Uterus (tissue), 4 donors: ENCODE measurements around the gene RPS6KA2. TPM values are rescaled to one million over a fixed set of nuclear protein-coding genes. Genes with fewer than 3 reads are reported as not detected.

Experiments used
- DNase-seq, 2 donors: peaks; one replicate each; pipeline ENCODE4 v3.0.0-alpha.2; 2019 to 2020
- H3K27ac ChIP-seq, 2 donors: fragments of 200-600 bp; sonication (generic); 1 replicate in 1 of 2; 2 replicates in 1 of 2; pipeline ENCODE4 v1.5.1; 2016 to 2018
- H3K27me3 ChIP-seq, 2 donors: fragments of 200-600 bp; sonication (generic); one replicate each; pipeline ENCODE4 v1.5.1; 2018 to 2019; ENCODE audit warnings: control low read depth in 1 of 2
- H3K36me3 ChIP-seq, 2 donors: fragments of 200-600 bp; sonication (generic); one replicate each; pipeline ENCODE4 v1.5.1; 2019; ENCODE audit warnings: control low read depth in 1 of 2
- H3K4me1 ChIP-seq, 2 donors: fragments of 200-600 bp; sonication (generic); one replicate each; pipeline ENCODE4 v1.5.1; 2018 to 2019; ENCODE audit warnings: control low read depth in 1 of 2
- H3K4me3 ChIP-seq, 2 donors: fragments of 200-600 bp; sonication (generic); 1 replicate in 1 of 2; 2 replicates in 1 of 2; pipeline ENCODE4 v1.5.1; 2018 to 2019; ENCODE audit warnings: mild to moderate bottlenecking in 1 of 2
- H3K9me3 ChIP-seq, 2 donors: fragments of 200-600 bp; sonication (generic); one replicate each; pipeline ENCODE4 v1.5.1; 2019; ENCODE audit warnings: control low read depth in 1 of 2
- POLR2A ChIP-seq, 2 donors: fragments of 450-650 bp; IDR thresholded peaks; one replicate each; pipeline ENCODE4 v1.6.1; 2016; ENCODE audit warnings: antibody characterized with exemption in 2 of 2, mild to moderate bottlenecking in 1 of 2, moderate library complexity in 1 of 2
- intact Hi-C: fragments of 100-400 bp; cut with DNase I; formaldehyde crosslinking; loops from one replicate; pipeline ENCODE4 v1.15.1; 2023; ENCODE audit warnings: low total_unique reads
- total RNA-seq, 4 donors: library from RNA; depleted of rRNA in 3 of 4; stranded (reverse); fragments of >200 nt in 3 of 4; gene quantifications; one replicate each; pipeline versions ENCODE4 v1.1.0 to v1.2.4, GENCODE V29; 2014 to 2023
- TF ChIP-seq, protein P1 (sequence below), 4 experiments: fragments of 200-600 bp in 2 of 4; fragments of 450-650 bp in 2 of 4; sonication (generic) in 2 of 4; IDR thresholded peaks; one replicate each; pipeline ENCODE4 v1.5.1; 2016 to 2019; ENCODE audit warnings: antibody characterized with exemption in 4 of 4, mild to moderate bottlenecking in 2 of 4, moderate library complexity in 1 of 4
- donor health status: DM: yes; HTN: yes; CAD: no.

The RPS6KA2 gene
- total RNA-seq, 4 donors from 2014 or later, result 34.0 to 78.4 (median 55.8) TPM

DNA sequence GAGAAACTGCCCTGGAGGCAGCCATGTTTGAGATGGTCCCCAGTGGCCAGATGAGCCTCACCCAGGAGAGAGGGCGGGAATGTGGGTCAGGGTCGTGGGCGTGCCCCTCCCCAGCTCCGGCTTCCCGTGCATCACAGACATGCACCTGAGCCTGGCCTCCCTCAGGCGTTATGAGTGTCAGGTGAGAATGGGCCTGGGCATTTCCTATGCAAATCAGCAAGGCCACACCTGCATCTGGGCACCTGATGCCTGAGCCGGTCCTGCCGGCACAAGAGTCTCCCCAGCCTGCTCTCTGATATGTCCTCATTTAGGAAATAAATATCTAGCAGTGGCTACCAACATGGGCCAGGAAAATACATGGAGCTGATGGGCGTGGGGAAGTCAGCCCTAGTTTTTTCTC, 123.0 kb downstream of the RPS6KA2 start:
- H3K9me3 ChIP-seq, result no peaks in the 10 kb centered on the region
- H3K4me3 ChIP-seq, result no peak overlapping the region
- no peak for TF ChIP-seq POLR2A (IDR thresholded peaks at IDR 0.05)
- TF ChIP-seq, protein P1, sequence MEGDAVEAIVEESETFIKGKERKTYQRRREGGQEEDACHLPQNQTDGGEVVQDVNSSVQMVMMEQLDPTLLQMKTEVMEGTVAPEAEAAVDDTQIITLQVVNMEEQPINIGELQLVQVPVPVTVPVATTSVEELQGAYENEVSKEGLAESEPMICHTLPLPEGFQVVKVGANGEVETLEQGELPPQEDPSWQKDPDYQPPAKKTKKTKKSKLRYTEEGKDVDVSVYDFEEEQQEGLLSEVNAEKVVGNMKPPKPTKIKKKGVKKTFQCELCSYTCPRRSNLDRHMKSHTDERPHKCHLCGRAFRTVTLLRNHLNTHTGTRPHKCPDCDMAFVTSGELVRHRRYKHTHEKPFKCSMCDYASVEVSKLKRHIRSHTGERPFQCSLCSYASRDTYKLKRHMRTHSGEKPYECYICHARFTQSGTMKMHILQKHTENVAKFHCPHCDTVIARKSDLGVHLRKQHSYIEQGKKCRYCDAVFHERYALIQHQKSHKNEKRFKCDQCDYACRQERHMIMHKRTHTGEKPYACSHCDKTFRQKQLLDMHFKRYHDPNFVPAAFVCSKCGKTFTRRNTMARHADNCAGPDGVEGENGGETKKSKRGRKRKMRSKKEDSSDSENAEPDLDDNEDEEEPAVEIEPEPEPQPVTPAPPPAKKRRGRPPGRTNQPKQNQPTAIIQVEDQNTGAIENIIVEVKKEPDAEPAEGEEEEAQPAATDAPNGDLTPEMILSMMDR (IDR thresholded peaks at IDR 0.05), result no peak
- H3K27ac ChIP-seq, result no peak overlapping the region
- no peaks in the 10 kb centered on the region for H3K4me1 ChIP-seq
- DNase-seq, result no peak
- no peaks in the 10 kb centered on the region for H3K27me3 ChIP-seq
- intact Hi-C loops, result no loop called here
- H3K36me3 ChIP-seq, result no peaks in the 10 kb centered on the region

DNA sequence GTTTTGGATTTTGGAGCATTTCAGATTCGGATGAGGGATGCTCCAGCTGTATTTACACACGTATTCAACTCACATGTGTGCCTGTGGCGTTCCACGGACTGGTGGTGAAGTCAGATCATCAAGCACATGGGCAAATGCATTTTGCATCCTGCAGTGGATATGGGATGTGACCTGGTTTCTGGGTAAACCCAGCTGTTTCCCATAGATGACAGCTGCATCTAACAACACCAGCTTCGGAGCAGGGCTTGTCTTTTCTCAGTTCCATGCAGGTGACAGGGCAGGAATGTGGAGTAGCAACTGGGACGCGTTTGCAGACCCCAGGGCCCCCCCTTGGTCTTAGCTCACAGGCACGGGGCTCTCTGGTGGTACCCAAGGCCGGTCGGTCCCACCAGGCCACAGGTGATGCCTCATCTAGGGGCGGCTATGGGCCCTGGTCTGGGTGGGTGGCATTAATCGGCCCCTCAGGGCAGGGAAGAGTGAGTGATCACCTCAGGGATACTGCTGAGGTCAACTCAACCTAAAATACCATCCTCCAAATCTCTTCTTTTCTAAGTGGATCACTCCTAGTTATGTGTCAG, 123.8 kb downstream of the RPS6KA2 start:
- no peaks in the 10 kb centered on the region for H3K9me3 ChIP-seq
- no peak overlapping the region for H3K4me3 ChIP-seq
- no peaks in the 10 kb centered on the region for H3K27me3 ChIP-seq
- H3K27ac ChIP-seq, result no peak overlapping the region
- no peaks in the 10 kb centered on the region for H3K4me1 ChIP-seq
- no peaks in the 10 kb centered on the region for H3K36me3 ChIP-seq
- intact Hi-C loops, result no loop called here
- DNase-seq, result no peak
- no peak for TF ChIP-seq POLR2A (IDR thresholded peaks at IDR 0.05)
- TF ChIP-seq, protein P1 (IDR thresholded peaks at IDR 0.05), result no peak

GRCh38 chr6:166502453-166502852, 124.6 kb downstream of the RPS6KA2 start:
- DNase-seq, result peak; percentile 50 to 62
- H3K4me1 ChIP-seq, result no peaks in the 10 kb centered on the region
- TF ChIP-seq, protein P1 (IDR thresholded peaks at IDR 0.05), result no peak
- TF ChIP-seq POLR2A (IDR thresholded peaks at IDR 0.05), result no peak
- H3K9me3 ChIP-seq, result no peaks in the 10 kb centered on the region
- intact Hi-C loops, result no loop called here
- H3K27ac ChIP-seq, result peak overlapping the region; percentile 42 to 43
- H3K36me3 ChIP-seq, result no peaks in the 10 kb centered on the region
- no peak overlapping the region for H3K4me3 ChIP-seq
- no peaks in the 10 kb centered on the region for H3K27me3 ChIP-seq

DNA sequence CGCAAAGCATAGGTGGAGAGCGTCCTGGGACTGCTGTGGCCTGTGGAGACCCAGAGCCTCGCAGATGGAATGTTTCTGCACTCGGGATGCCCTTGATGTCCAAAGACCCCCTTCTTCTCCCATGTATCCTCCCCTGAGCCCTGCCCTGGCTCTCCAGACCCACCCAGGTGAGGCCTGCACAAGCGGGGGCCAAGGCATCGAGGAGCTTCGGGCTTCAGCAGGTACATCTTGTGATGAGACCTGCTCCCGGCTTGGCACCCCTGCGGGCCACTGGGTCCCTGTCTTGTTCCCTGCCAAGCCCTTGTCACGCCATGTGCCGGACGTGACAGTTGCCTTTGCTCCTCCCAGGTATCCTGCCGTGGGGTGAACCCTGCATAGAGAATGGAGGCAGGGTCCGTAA, 125.8 kb downstream of the RPS6KA2 start:
- intact Hi-C loops, result no loop called here
- no peak overlapping the region for H3K27ac ChIP-seq
- H3K9me3 ChIP-seq, result no peaks in the 10 kb centered on the region
- H3K4me3 ChIP-seq, result no peak overlapping the region
- H3K27me3 ChIP-seq, result no peaks in the 10 kb centered on the region
- H3K4me1 ChIP-seq, result no peaks in the 10 kb centered on the region
- DNase-seq, result no peak
- no peak for TF ChIP-seq POLR2A (IDR thresholded peaks at IDR 0.05)
- TF ChIP-seq, protein P1 (IDR thresholded peaks at IDR 0.05), result no peak
- no peaks in the 10 kb centered on the region for H3K36me3 ChIP-seq

- H3K4me3 ChIP-seq, result no peak overlapping the region
- no peak for TF ChIP-seq POLR2A (IDR thresholded peaks at IDR 0.05)
- TF ChIP-seq, protein P1 (IDR thresholded peaks at IDR 0.05), result no peak
- no peak for DNase-seq
- no peaks in the 10 kb centered on the region for H3K36me3 ChIP-seq
- no peaks in the 10 kb centered on the region for H3K27me3 ChIP-seq
- H3K27ac ChIP-seq, result no peak overlapping the region
- H3K4me1 ChIP-seq, result no peaks in the 10 kb centered on the region
- no peaks in the 10 kb centered on the region for H3K9me3 ChIP-seq
- intact Hi-C loops, result no loop called here
These were observed 126.8 kb downstream of the RPS6KA2 start for GRCh38 chr6:166500246-166500645.
